ENCODE results near the gene SREK1IP1.

SREK1IP1 gene

DNA sequence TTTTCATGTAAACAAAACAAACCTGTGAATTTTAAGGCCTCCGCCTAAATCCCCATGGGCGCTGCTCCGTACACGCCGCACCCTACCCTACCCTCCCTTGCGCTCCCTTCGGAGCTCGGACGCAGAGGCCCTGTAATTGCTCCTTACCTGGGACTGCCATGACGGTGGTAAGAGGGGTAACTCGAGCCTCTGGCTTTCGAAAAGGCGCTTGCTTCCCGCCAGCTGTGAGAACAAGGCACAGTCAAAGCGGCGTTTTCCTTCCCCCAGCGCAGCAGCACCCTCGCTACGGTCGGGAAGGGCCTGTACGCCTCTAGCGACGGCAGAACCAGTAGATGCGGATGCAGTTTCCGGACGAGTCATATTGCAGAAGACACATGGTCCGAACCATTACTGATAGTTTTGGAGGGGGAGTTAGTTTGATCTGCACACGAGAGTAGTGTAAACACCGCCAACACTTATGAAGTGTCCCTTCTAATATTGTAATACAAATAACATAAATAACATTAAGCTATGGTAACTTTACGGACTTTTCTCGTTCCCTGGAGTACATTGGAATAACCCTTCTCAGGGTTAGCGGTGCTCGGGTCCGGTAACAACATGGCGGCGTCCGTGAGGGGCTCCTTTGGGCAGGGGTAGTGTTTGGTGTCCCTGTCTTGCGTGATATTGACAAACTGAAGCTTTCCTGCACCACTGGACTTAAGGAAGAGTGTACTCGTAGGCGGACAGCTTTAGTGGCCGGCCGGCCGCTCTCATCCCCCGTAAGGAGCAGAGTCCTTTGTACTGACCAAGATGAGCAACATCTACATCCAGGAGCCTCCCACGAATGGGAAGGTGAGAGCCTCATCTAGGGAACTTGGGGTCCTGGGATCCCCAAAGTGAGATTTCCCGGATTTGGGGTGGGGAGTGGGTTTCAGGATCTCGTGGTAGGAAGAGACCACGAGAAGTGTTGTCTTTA lies at the start of gene SREK1IP1, which contains the start of gene CWC27:
Gene SREK1IP1, minus strand, starts transcription at position 334 of the 955 bp plus-strand sequence. Its CDS starts 174 bp downstream, at position 160.
Gene CWC27, plus strand, starts transcription at position 573 of the 955 bp plus-strand sequence. Its CDS starts 217 bp downstream, at position 790.
- DNase-seq, result peak; percentile 72

GRCh38 chr5:64818245-64818644 lies 49.8 kb upstream of the SREK1IP1 start:
- DNase-seq, result no peak

- no peak for DNase-seq
Observed at GRCh38 chr5:64814073-64814472, 45.6 kb upstream of the SREK1IP1 start.

DNA sequence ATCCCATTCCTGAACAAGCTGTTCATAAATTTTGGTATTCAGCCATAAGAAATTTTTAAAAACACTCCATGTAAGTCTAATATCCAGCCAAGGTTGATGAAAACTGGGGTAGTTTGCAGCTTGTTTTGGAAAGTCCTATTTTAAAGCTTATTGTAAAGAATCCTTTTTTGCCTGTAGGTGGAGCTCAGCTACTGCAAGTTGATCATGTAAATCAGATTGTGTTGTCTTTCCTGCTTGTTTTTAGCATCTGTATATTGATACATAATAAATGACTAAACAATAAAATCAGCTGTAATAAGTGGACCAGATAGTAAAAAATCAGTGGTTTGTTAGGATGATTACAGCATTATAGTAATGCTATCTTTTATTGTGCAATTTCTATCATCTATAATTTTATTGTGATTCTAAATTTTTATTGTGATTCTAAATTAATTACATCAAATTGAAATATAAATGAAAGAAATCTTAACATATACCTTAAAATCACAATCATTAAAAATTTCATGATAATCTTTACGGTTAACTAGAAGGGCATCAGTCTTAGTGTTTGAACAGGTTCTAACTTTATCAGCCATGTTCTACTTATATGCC lies 42.7 kb upstream of the SREK1IP1 start:
- DNase-seq, result no peak

- no peak for DNase-seq
Observed at GRCh38 chr5:64807520-64807919, 39.0 kb upstream of the SREK1IP1 start.

DNA sequence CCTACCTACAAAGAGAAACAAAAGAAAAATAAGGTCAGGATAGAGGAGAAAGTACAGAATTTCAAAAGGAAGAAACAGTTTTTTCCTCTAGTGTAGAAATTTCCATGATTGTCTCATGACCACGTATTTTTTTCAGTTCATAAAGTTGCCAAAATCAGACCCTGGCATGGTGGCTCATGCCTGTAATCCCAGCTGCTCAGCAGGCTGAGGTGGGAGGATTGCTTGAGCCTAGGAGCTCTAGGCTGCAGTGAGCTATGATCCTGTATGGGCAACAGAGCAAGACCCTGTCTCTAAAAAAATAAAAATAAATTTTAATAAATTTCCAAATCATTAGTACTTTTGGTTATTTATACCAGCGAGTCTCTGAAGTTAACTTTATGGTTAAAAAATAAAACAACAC lies 38.0 kb upstream of the SREK1IP1 start:
- no peak for DNase-seq

DNA sequence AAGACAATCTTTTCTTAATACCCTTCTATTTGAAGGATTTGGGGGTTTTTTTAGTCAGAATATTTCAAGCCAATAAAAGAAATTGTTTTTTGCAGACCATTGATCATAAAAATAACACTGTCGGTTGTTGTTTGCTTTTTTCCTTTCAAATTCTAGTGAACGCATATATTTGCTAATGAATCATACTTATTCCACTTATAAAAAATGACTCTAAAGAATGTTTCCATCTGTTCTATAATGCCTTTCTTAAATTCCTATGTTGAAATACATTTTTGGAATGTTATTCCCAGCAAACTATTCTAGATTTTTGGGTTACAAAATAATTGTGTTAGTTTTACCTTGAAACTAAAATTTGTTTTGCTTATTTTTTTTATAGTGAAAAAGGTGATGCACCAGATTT lies 32.4 kb upstream of the SREK1IP1 start:
- DNase-seq, result no peak

- DNase-seq, result no peak
Observed at GRCh38 chr5:64796301-64796700, 27.8 kb upstream of the SREK1IP1 start.

DNA sequence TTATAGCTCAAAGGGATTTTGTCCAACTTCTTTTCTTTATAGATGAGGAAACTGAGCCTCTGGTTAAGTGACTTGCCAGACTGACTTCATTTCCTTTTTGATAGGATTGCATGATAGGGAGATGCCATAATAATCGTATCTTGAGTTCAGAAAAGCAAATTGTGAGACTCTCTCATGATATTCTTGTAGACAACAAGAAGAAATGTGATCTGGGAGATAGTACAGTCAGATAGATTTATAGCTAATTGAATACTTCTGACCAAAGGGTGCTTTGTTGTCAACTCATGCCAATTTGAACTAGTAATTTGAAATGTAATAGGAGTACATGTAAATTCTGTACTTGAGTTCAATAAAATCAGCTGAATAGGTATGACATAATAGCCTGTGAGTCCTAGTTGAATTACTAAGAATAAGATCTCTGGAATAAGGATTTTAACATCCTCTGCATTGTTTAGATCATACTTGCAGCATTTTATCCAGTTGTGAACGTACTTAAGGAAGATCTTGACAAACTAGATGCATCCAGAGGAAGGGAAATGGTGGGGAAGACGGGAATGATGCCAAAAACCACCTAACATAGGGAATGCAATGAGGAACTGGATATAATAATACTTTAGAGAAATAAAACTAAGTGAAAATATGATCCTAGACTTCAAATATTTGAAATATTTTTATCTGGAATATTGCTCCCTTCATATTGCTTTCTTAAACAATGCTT lies 25.7 kb upstream of the SREK1IP1 start:
- no peak for DNase-seq

GRCh38 chr5:64792469-64792868 lies 24.0 kb upstream of the SREK1IP1 start:
- DNase-seq, result no peak

GRCh38 chr5:64790210-64790609 lies 21.7 kb upstream of the SREK1IP1 start:
- no peak for DNase-seq

GRCh38 chr5:64789457-64789856 lies 21.0 kb upstream of the SREK1IP1 start:
- DNase-seq, result no peak

DNA sequence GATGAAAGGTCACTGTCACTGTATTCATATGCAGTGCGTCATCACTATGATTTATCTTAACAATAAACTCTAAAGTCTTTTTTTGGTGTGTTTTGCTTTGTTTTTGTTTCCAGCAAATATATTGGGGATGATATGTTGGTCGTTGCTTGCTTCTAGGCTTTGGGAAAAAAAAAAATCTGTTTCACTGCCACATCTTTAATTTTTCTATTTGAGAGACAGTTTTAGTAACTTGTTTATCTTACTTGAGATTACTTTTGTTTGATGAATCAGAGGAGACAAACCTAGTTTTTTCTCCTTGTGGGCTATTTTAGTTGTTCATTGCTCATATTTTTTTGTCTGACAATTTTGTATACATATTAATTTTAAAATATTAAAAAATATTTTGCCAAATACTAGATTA lies 19.7 kb upstream of the SREK1IP1 start:
- no peak for DNase-seq

GRCh38 chr5:64786372-64786771 lies 17.9 kb upstream of the SREK1IP1 start:
- no peak for DNase-seq

DNA sequence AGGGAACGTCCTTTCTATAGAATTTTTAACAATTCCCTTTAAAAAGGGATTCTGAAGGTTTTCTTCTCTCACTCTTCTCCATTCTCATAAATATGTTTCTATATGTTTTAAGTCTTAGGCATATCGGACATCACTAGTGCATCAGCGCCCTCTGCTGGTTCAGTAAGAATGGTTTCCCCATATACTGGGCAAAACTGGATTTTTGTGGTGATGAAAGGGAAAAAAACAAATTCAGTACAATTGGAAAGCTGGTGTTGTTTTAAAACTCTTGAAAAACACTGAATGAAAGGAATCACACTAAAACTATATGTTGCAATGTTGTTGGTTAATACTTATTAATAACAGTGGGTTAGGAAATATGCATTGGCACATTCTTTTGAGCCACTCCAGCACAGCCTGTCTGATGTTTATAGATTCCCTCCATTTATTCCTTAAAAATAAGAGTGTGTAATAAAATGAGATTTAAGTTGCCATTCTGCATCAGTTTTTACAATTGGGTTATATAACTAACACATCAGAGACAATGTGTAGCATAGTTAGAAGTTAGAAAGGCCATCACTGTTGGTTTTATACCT lies 16.0 kb upstream of the SREK1IP1 start:
- DNase-seq, result peak; percentile 61

DNA sequence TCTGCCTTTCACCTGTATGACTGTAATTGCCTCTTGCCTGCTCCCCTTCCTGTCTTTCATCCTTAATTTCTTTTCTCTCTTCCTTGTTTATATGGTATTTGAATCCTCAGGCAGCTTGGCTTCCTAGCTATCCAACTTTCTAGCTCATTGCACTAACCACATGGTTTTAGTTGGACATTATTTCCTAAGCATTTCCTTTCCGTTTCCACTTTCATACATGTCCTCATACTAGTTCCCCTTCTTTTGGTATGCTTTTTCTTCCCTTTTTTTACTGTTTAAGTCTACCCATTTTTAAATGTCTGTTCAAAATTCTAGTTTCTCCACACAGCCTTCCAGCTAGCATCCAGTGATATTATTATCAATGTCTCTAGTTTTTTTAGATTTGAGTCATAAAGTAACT lies 6.8 kb upstream of the SREK1IP1 start:
- no peak for DNase-seq

DNA sequence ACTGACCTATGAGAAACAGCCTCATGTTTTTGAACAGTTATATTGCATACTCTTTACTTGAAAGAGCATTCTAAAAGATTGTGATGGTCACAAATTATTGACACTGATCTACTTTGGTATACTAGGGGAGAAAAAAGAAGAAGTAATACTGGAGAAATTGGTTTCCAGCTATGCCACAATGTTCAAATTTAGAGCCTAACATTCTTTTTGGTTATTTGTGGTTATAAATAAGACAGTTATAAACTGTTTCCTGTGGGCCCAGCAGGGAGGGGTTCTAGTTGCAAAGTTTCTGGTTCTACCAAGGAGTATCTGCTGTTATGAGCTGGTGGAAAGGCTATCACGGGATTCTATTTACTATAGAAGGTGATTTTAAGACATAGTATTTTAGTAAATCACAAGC lies 5.0 kb upstream of the SREK1IP1 start:
- no peak for DNase-seq

DNA sequence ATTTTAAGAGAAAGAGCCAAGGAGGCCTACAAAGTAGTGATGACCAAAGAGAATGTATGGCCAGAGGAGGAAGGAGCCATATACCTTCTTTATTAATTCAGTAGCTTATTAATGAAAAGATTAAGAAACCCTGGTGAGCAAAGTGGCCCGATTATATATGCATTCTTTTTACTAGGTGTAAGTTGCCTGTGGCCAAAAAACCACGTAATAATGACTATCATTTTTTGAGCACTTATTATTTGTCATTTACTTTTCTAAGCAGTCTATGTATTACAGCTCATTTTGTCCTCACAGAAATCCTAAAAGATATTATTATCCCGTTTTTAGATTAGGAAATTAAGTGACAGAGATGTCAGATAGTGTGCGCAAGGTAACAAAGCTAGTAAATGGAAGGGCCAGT lies 3.2 kb upstream of the SREK1IP1 start:
- no peak for DNase-seq

DNA sequence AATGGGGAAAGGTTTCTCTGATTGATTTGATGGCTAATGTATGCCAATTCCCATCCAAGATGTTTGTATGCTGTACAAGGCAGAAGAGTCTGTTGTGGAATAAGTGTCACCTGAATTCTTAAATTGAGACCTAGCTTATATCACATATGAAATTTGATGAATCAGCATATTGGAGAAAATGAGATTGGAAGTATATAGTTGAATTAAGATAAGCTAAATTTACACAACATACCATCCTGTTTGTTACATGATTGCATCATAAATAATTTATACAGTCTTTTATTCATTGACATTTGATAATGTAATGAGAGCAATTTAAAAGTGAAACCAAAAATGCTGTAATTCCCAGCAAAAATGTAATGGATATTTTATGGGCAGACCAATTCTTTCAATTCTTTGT lies 1.4 kb upstream of the SREK1IP1 start:
- DNase-seq, result no peak

GRCh38 chr5:64767959-64768357 lies 533 bp downstream of the SREK1IP1 start:
- peak; percentile 5 for DNase-seq

- DNase-seq, result no peak
Observed at GRCh38 chr5:64766941-64767340, 1.6 kb downstream of the SREK1IP1 start.

DNA sequence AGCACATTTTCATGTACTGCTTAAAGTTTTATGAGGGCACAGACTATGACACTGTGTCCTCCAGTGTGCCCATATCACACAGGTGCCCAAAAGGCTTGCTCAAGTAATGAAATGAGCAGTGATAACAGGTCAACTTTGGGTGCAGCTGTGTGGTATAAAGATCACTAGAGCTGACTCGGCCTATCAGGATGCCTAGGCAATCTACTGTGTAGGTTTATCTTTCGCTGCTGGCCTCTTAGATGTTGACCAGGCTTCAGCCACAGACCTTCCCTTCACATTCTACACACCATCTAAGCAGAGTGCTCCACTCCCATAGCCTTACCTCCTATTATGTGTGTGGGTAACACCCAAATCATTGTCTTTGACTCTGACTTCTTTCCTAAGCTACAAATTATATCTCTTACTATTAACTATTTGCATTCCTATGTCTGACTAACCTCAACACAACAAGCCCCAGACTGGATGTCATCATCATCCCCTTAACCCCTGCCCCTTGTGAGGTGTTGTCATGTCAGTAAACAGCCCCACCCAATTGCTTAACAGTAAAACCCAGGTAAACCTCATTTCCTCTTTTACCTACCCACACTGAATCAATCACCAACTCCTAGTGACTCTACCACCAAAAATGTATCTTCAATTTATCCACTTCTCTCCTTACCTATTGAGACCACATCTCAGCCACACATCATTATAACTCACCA lies 2.5 kb downstream of the SREK1IP1 start:
- no peak for DNase-seq

Measured in activated T-cell treated with anti-CD3 and anti-CD28 coated beads for 4 hours (primary cell).